Bladder microvascular endothelial cell (primary cell): ENCODE measurements around the gene BMX. TPM values are rescaled to one million over a fixed set of nuclear protein-coding genes. Genes with fewer than 3 reads are reported as not detected.

Experiments
- total RNA-seq: library from RNA; depleted of rRNA; stranded (reverse); fragments of >200 nt; gene quantifications from 2 replicates; pipeline ENCODE4 v1.2.3, GENCODE V29; 2014

The BMX gene
- total RNA-seq: 58.3 and 172 TPM in 2 replicates

DNA sequence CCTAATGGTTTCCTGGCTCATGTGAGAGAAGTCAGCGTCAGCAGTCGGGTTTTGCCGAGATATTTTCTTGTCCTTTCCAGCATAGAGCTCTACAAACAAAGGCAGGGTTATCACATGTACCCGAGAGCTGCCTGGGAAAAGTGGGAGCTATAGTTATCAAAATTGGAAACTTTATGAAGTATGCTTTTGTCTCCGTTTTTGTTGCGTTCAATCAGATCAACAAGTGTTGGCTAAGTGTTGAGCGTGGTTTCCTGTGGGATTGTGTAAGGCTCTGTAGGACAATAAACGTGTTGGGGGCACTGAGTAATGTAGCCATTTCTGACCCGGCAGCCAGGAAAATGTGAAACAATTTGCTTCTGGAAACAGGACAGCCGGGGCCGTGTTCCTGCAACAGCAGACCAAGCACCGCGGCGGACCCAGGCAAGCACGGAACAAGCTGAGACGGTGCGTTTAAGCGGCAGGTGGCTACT is at the start of gene BMX:
TSS of gene BMX (plus strand) at position 311 of the 470 bp plus-strand sequence. CDS start 7,547 bp downstream, outside the sequence.

DNA sequence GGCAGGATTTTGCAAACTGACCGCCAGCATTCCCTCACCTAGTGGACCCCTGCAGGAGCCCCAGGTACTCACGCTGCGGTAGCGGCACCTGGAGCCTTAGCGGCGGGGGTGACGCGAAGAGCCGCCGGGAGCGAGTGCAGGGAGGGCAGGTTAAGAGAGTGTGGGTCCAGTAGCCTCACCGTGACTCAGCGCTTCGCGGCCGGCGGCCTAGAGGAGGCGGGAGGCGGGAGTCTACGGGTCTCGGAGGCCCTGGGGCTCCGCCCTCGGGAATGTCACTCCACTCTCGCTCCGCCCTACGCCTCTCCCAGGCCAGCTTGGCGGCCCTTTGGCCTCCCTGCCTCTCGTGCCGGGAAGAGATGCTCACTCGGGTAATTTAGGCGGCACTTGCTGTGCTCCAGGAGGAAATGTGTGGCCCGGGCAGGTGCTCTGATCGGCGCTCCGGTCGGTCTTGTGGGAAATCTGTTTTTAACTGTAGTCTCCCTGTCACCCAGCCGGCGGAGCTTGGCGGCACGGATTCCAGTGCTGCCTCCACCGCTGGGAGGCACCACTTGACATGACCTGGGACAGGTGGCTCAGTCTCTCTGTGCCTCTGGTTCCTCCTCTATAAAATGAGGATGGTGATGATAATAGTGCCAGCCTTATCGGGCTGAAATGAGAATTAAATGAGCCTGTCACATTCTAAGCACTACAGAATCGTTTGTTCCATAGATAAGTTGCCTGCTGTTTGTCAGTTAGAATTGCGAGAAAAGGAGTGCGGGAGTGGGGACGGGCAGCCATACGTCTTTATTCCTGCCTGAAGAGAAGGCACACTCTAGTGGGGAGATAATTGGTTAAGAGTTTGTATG is 7.3 kb upstream of the BMX start, which contains the start of gene PIR:
TSS of gene PIR (minus strand) at position 216 of the 845 bp plus-strand sequence. CDS start 2,076 bp downstream, outside the sequence.

DNA sequence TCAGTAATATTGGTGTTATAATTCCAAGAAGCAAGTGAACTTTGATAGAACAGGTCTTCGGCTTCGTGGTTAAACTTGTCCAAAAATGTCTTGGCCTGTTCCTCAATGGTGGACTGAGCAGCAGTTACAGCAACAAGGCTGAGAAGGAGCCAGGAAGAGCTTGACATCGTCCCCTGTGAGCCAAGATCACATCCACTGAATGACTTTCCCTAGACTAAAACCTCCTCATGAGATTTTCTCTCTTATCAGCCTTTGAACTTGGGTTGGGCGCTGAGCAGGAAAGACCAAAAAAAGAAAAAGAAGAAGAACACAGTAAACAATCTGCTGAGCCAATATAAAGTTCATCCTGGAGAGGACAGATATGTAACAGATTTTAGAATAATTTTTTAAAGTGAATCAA is 100.1 kb downstream of the BMX start, which contains the start of gene ACE2:
TSS of gene ACE2 (minus strand) at position 216 of the 400 bp plus-strand sequence. CDS start at position 167, 49 bp downstream.

Other genes starting within 250 kb of the BMX start
- 4.9 and 28.3 TPM in 2 replicates for gene ASB9, start 230.7 kb upstream of the BMX start, total RNA-seq
- gene ASB11, start 185.2 kb upstream of the BMX start, total RNA-seq: not detected in 2 replicates
- 6.3 and 11.5 TPM in 2 replicates for gene PIGA, start 165.3 kb upstream of the BMX start, total RNA-seq
- gene VEGFD, start 116.4 kb upstream of the BMX start, total RNA-seq: 0.16 and 0.44 TPM in 2 replicates
- gene PIR, start 7.5 kb upstream of the BMX start, total RNA-seq: 81.3 and 90.1 TPM in 2 replicates
- not detected in 2 replicates for gene ACE2, start 100.2 kb downstream of the BMX start, total RNA-seq
- 0.06 TPM in 1 of 2 replicates, not detected in the other for gene CLTRN, start 164.0 kb downstream of the BMX start, total RNA-seq
- gene CA5B, start 237.5 kb downstream of the BMX start, total RNA-seq: 0.97 and 3.1 TPM in 2 replicates